HG03139 (cell line): ENCODE results near the gene SLAMF9.
"Not testable (repeated sequence)": the region's sequence is repeated elsewhere in the genome, so short reads cannot be mapped to it uniquely, and the experiment has no call there.

ENCODE experiments used
- ATAC-seq: cut with Tn5 transposase; IDR thresholded peaks from one replicate; pipeline ENCODE4 v1.9.1; 2021; ENCODE audit not compliant: unreplicated experiment

The SLAMF9 gene

GRCh38 chr1:159922511-159923202 is 31.4 kb downstream of the SLAMF9 start:
- no peak for ATAC-seq

GRCh38 chr1:159921700-159922504 is 32.1 kb downstream of the SLAMF9 start:
- no peak for ATAC-seq

GRCh38 chr1:159921251-159921650 is 32.8 kb downstream of the SLAMF9 start:
- peak; percentile 22 for ATAC-seq

GRCh38 chr1:159920651-159921050 is 33.4 kb downstream of the SLAMF9 start:
- ATAC-seq: no peak

- ATAC-seq: no peak
Observed at GRCh38 chr1:159920202-159920601, 33.8 kb downstream of the SLAMF9 start.

- ATAC-seq: no peak
Observed at GRCh38 chr1:159919236-159919865, 34.7 kb downstream of the SLAMF9 start.

GRCh38 chr1:159918352-159919200 is 35.5 kb downstream of the SLAMF9 start:
- no peak for ATAC-seq

GRCh38 chr1:159917533-159918351 is 36.3 kb downstream of the SLAMF9 start:
- no peak for ATAC-seq

GRCh38 chr1:159916242-159917051 is 37.6 kb downstream of the SLAMF9 start:
- ATAC-seq: no peak

- ATAC-seq: no peak
Observed at GRCh38 chr1:159915571-159916241, 38.3 kb downstream of the SLAMF9 start.

GRCh38 chr1:159914252-159915018 is 39.6 kb downstream of the SLAMF9 start:
- ATAC-seq: no peak

GRCh38 chr1:159913451-159914192 is 40.4 kb downstream of the SLAMF9 start:
- ATAC-seq: no peak

GRCh38 chr1:159911326-159912070 is 42.5 kb downstream of the SLAMF9 start:
- no peak for ATAC-seq

- no peak for ATAC-seq
Observed at GRCh38 chr1:159908031-159908940, 45.8 kb downstream of the SLAMF9 start.

GRCh38 chr1:159906960-159907359 is 47.1 kb downstream of the SLAMF9 start:
- no peak for ATAC-seq

- ATAC-seq: not testable (repeated sequence)
Observed at GRCh38 chr1:159904036-159904435, 50.0 kb downstream of the SLAMF9 start.
